Ishikawa (cell line): ENCODE results near the gene THAP10.
A peak's percentile ranks its signal among the peaks of the same experiment; 100 is the strongest.

Experiments
- CEBPB ChIP-seq: IDR thresholded peaks from 2 replicates; pipeline ENCODE4 v1.6.1; 2012
- CREB1 ChIP-seq: IDR thresholded peaks from 2 replicates; pipeline ENCODE4 v1.6.1; 2012; ENCODE audit warnings: low read depth
- EP300 ChIP-seq: IDR thresholded peaks from 2 replicates; pipeline ENCODE4 v1.6.1; 2012; ENCODE audit warnings: borderline replicate concordance
- FOXM1 ChIP-seq: IDR thresholded peaks from 2 replicates; pipeline ENCODE4 v1.6.1; 2012; ENCODE audit warnings: low read depth, borderline replicate concordance
- MAX ChIP-seq: IDR thresholded peaks from 2 replicates; pipeline ENCODE4 v1.6.1; 2012
- NFIC ChIP-seq: IDR thresholded peaks from 2 replicates; pipeline ENCODE4 v1.6.1; 2012
- RAD21 ChIP-seq: IDR thresholded peaks from 2 replicates; pipeline ENCODE4 v1.6.1; 2012; ENCODE audit warnings: low read depth
- REST ChIP-seq: IDR thresholded peaks from 2 replicates; pipeline ENCODE4 v1.6.1; 2012; ENCODE audit warnings: low read depth, mild to moderate bottlenecking
- TAF1 ChIP-seq: IDR thresholded peaks from 2 replicates; pipeline ENCODE4 v1.6.1; 2012; ENCODE audit warnings: low read depth, mild to moderate bottlenecking
- TCF12 ChIP-seq: IDR thresholded peaks from 2 replicates; pipeline ENCODE4 v1.6.1; 2012; ENCODE audit warnings: low read depth
- USF1 ChIP-seq: IDR thresholded peaks from 2 replicates; pipeline ENCODE4 v1.6.1; 2012
- YY1 ChIP-seq: IDR thresholded peaks from 2 replicates; pipeline ENCODE4 v1.6.1; 2012; ENCODE audit warnings: low read depth
- ZBTB7A ChIP-seq: IDR thresholded peaks from 2 replicates; pipeline ENCODE4 v1.6.1; 2012; ENCODE audit warnings: low read depth

- TF ChIP-seq EP300 (no peak), RAD21 (peak; percentile 18; the same call in 1 of the 2 replicates), REST (no peak), CEBPB (no peak), TAF1 (no peak), ZBTB7A (no peak), MAX (no peak), FOXM1 (no peak), TCF12 (no peak), USF1 (no peak), CREB1 (no peak), NFIC (no peak), YY1 (no peak)
These were observed 37.6 kb downstream of the THAP10 start for GRCh38 chr15:70854666-70854976.
